ENCODE measurements around the gene GRB10.

GRB10 gene

DNA sequence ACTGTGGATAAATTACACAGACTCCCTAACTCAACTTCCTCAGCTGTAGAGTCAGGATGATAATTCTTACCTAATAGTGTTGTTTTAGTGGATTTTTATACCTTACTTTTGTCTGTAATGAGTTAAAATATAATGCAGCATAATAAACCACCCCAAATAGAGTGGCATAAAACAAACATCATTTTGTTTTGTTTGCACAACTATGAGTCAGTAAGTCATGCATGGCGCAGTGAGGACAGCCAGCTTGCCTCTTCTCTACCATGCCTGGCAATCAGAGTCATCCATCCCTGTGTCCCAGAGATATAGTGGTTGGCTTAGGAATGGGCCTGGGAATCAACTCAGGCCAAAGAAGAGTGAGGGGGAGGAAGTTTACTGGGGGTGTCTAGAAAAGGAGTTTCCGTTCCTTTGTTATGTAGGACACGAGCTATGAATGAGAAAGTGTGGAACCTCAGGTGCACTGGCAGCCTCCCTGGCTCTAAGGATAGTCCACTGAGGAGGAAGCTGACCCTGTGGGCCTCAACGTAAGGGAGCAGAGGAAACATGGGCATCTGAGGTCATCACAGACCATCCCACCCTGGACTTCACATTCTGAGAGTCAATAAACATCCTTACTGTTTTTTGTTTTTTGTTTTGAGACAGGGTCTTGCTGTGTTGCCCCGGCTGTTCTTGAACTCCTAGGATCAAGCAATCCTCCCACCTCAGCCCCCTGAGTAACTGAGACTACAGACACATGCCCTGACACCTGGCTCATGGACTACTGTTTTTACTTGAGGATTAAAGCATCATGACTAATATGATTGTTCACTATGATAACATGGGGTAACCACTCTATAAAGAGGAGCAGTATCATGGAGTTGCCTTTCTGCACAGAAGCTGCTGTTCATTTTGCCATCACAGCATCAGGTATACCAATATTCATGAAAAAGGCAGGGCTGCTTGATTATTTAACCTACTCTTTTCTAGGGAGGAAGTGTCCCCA, 21.0 kb upstream of the GRB10 start:
- DNase-seq (ENCODE audit: low read depth) = no peak

DNA sequence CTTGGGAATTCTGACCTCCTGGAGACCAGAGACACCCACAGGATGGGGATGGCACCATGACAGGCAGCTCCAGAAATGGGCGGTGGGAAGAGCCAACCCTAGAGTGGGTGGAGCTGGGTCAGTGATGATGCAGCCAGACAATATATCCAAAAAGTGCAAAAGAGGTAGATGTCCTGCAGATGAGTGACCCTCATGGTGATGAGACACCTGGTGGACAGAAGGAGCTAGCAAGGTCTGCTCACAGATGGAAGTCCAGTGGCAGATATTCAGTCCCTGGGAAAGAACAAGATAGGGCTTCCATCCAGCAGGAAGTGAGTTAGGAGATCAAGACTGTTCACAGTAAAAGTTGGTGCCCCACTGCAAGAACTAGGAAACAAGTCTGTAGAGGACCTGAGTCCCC, 19.2 kb upstream of the GRB10 start:
- DNase-seq (ENCODE audit: low read depth) = no peak

DNA sequence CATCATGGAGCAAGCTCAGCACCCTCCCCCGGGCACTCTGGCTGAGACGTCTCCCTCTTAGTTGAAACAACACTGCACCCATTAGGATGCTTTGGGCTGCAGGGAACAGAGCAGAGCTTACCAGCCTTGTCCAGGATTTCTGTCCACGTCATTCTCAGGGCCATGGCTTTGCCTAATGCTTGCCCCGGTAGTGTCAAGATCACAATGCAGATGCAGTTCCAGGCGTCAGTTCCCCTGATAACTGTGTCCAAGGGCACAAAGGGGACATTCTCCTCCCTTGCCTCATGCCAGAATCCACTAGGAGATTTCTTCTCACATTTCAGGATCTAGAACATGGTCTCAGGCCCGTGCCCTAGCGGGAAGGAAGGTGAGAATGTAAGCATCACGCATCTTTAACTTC, 17.2 kb upstream of the GRB10 start:
- DNase-seq (ENCODE audit: low read depth) = no peak

DNA sequence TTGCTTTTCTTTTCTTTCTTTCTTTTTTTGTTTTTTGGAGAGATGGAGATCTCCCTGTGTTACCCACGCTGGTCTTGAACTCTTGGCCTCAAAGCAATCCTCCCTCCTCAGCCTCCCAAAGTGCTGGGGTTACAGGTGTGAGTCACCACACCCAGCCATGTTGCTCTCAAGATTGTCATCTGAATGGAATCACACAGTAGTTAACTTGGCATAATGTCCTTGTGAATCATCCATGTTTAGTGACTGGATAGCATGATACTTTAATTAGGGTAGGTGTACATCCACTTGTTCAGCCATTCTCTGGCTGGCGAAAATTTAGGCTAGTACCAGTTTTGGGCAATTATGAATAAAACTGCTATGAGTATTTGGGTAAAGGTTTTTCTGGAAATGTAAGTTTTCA, 15.4 kb upstream of the GRB10 start:
- DNase-seq (ENCODE audit: low read depth) = no peak

DNA sequence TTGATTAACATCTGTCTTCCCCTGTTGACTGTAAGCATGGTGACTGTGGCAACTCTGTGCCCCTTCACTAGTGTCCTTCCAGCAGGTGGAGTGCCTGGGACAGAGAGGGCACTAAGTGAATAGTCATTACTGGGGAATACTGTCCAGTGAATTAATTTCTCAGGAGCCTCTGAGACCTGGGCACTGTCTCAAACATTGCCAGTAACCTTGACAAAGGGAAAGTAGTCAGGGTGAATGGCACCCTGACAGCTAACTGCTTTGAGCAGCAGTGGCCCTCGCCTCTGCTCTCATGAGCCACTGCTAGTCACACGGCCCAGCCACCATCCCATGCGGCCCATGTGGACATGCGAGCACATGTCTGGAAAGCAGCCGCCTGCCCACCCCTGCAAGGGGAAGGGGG, 13.1 kb upstream of the GRB10 start:
- DNase-seq (ENCODE audit: low read depth) = no peak

DNA sequence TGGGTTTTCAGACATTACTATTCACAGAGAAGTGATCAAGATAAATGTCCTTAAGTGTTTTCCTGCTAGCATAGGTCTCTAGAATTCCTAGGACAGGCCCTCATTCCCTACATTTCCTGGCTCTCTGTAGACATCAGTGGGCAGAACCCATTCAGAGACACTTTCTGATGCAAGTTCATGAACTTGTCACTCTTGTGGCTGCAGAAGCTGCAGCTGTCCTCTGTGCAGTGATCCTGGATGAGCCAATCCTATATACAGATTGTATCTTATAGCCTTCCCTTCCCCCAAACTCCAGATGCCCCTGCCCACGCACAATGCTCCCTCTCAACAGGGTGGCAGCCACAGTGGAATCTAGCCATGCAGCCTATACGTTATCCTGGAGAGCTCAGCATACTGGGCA, 12.6 kb upstream of the GRB10 start:
- DNase-seq (ENCODE audit: low read depth) = no peak

DNA sequence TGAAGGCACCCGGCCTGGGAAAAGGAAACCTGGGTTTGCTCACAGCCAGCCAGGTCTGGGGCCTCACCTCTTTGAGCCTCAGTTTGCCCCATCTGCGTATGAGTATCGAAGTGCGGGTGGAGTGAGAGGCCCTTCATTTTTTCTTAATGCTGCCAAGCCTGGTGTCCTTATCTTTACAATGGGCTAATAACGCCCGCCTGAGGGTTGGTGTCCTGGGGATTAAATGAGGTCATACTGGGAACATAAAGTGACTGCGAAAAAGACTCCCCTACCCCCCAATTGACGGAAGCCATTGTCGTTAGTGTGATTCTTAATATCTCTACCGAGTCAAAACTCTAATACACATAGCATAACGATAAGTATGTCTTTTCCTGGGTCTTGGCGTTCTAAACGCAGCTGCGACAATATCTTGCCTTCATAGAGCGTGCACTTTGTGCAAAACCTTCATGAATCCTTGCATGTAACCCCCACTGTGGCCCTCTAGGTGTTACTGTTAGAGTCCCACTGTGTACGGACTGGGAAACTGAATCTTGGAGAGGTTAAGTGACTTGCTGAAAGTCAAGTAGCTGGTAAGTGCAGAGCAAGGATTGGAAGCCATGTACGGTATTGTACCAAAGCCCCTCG, 11.4 kb upstream of the GRB10 start:
- no peak for DNase-seq (ENCODE audit: low read depth)

DNA sequence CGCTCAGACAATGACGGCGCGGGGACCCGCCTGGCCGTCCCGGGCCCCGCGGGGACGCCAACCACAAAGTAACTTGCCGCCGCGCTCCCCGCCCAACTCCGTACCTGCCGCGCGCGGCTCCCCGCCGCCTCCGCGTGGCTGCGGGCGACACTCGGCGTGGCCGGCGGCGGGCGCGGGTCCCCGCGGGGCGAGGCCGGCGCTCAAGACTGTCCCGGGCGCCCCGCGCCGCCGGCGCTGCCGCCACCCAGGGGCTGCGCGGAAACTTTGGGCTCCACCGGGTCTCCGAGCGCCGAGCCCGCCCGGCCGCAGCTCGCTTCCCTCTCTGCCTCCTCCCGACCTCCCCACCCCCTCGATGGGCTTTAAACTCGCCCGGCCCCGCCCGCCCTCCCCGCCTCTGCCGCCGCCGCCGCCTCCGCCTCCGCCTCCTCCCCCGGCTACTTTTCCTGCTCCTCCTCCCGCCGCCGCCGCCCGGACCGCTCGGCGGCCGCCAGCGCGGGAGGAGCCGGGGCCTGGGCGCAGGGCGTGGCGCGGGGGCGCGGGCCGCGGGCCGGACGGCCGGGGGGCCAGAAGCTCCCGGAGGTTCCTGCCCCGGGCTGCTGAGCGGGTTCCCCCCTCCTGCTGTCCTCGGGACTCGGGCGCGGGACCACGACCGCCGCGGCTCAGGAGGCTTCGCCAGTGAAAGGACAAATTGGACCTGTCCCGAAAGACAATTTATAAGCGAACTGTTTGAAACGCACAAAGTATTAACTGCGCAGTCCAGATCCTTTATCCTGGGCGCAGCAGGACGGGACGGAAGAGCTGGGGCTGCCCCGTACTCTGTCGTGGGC, 10.6 kb upstream of the GRB10 start:
- DNase-seq (ENCODE audit: low read depth) = peak; percentile 64

DNA sequence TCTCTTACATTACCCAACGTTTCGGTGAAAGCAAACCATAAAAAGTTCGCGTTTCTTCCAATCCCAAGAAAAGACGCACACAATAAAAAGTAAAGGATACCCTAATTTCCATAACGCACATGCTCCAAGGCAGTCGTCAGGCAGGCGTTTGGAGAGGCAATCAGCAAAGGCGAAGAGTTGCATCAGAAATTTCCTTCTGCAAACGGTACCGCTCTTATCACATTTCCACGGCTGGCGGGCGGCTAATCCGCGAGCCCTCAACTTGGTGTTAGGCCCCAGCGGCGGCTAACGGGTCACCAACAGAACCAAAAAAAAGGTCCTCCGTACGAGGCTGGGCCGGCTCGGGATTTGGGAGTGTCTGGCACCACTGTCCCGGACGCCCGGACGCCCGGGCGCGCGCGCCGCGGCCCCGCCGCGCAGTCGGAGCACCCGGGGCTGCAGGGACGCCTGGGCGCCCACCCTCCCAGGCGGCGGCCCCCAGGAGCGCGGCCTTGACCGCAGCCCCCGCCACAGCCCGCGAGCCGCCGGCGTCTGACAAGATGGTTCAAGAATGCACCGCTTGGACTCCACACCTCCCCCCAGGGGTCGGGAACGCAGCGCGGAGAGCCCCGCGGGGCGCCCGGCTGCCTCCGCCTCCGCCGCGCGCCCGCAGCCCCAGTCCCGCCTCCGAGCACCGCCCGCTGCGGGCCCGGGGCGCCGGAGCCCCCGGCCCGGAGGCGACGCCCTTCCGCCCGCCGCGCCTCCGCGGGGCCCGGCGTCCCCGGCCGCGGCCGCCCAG, 9.8 kb upstream of the GRB10 start:
- peak; percentile 75 for DNase-seq (ENCODE audit: low read depth)

DNA sequence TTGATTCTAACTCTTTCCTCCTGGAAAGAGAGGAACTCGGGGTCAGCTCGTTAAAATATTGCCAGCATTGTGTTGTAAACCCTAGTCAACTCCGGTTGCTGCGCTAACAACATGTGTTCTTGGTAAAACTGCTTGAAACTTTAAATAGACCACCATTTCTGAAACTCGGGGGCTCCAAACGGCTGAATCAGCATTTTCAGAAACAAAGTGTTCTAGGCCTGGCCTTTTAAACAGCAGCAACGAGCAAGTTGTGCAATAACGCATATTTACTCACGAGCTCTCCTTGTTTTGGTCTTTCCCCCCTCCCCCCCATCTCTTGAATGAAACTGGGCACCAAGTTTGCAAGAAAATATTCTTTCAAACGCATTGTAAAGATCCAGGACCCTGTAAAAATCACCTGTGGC, 9.2 kb upstream of the GRB10 start:
- DNase-seq (ENCODE audit: low read depth) = peak; percentile 76

DNA sequence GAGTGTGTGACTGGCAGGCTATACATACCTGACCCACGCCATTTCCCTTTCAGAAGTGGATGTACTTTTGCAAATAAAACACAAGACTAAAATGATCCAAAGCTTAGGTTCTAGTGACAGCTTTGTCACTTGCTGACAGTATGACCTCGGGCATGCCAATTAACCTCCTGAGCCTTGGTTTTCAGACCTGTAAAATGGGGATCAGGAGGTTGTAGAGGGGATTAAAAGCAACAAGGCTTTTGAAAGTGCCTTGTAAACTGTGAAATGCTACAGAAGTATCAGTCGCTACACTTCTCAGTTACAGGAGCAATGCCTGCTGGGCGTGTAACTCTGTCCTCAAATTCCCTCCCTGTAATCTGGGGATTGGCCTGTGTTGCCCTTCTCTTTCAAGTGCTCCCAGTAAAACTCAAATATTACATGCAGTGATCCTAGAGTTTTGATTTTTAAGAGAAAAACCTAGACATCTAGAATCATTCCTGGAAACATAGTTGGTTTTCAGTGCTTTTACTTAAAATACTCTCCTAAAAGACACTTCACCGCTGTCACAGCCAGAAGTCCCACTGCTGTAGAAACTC, 8.8 kb upstream of the GRB10 start:
- no peak for DNase-seq (ENCODE audit: low read depth)

DNA sequence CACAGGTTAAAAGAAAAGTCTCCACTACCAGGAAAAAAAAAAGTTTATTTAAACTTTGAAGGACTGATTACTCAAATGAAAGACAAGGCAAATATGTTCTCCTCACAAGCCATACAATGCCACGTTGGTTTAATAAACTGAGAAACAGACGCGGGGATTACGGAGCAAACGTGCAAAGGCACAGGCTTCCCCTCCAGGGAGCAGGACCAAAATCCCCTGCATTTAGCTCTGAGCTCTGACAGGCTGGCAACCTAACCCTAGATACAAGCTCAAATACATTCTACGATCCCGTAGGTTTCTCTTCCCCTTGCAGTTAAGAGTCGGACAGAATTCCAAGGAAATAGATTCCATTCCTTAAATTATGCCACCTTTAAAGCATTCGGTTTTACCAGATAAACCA, 7.7 kb upstream of the GRB10 start:
- DNase-seq (ENCODE audit: low read depth) = no peak

DNA sequence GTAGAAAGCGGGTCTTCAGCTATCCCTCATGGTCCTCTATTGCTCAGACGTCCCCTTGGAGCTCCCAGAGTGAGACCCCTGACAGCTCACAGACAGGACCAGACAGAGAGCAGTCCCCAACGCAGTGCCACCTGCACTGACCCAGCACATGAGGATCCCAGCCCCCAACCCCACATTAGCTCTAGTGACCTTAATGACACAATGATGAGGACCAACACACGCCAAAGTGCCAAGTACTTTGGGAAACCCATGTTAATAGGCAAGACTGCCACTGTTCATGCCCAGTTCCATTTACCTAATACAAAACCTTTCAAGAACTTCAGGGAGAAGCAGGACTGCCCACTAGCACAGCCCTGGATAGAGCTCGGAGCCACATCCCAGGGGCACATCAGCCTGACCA, 5.7 kb upstream of the GRB10 start:
- no peak for DNase-seq (ENCODE audit: low read depth)

DNA sequence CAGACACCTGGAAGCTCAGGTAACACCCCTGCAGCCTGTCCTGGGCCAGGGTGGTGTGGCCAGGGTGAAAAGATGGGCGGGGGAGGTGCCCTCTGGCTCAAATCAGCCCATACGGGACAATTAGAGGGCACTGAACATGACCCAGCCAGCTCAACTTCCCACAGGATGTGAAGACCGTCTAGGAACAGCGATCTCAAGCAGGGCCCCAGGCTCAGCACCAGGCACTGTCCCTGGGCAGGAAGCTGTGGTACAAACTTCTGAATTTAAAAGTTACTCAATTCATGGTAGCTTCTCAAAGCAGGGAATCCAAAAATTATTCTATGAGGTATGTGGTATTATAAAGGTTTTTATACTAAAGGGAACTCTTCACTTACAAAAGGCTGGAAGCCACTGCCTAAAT, 5.1 kb upstream of the GRB10 start:
- DNase-seq (ENCODE audit: low read depth) = no peak

DNA sequence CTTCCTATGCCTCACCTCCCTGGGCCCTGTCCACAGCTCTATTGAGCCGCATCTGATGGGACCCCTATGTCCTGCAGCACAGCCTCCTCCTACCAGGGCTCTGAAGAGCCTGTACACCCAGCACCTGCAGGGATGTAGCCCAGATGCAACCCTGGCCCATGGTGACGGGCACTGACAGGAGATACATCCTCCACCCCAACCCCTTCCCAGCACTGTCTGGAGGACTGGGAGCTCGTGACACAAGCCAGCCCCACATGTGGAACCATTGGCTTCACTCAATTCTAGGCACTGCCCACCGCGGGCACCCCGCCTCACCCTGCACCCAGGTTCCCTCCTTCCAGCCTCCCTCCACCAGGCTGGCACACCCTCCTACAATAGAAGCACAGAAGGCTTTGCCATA, 2.6 kb upstream of the GRB10 start:
- DNase-seq (ENCODE audit: low read depth) = no peak

DNA sequence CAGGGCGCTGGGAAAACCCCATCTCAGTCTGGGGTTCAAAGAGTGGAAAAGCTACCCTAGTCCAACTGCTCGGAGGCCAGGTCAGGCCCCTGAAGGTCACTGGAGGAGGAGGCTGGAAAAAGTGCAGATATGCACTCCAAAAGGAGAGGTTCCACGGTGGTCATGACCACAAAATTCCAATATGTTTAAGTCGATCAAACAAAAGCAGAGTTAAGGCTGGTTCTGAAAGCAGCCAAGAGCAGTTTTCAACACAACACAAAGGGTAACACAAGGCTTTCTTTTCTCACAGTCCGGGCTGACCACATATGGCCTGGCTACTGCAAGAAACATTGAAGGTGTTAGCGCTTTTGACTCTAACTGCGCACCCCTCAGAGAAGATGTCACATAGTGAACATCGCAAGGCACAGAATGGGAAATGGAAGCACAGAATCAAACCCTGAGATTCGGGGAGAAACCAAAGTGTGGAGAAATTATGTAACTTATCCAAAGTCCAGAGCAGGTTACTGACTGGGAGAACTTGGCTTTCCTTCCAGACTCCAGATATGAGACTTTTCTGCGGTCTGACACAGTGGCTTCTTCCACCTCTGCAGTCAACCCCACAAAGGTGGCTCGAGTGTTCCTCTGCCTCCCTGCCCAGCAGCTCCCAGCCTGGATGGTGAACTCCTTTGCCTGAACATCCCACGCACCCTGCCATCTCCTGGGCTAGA, 1.3 kb upstream of the GRB10 start:
- peak; percentile 45 for DNase-seq (ENCODE audit: low read depth)

DNA sequence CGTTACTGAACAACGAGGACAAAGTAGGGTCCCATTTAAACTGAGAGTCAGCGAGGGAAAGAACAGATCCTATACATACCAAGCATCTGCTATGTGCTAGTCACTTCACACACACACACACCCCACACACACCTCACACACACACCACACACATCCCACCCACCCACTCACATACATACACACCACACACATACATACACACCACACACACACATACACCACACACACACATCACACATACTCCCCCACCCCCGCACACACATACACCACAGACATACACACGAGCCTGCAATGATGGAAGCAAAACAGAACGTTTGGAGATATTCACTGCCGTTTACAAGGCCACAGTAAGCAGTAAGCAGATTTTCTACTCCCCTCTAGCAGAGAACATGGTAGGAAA, 607 bp upstream of the GRB10 start:
- DNase-seq (ENCODE audit: low read depth) = no peak

DNA sequence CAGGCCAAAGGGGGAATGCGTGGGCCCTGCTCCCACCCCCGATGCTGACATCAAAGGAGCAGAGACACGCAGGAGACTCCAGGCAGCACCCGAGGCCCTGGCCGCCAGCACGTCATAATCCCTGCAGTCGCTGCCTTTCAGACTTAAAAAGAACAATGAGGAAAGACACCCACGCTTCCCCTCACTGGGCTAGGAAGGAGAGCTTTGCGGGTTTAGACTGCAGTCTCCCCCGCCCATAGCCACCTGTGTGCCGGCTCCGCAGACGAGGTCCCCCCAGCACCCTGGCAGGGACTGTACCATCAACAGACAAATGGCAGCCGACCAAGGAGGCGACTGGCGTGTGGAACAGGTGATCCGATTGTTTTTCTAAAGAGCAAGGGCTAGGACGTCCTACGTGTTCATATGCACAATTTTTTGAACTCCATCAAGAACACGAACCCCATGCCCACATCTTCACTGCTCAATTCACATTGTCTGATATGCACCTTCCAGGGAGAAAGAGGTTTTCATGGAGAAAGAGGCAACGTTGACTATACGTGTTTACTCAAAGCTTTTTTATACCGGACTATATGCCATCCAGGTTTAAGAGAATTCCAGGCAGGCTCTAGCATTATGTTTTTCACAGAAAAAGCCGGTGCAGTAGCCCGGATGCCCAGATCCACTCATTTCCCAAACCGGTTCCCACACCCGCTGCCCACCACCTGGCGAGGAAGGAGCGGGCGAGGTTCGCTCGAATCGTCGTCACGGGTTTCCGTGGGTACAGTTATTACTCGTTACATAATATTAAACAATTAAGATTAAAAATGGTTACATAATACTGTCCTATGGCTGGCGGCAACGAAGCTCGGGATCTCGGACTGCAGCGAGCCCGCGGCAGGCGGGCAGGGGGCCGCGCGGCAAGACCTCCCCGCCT, 1.1 kb downstream of the GRB10 start:
- DNase-seq (ENCODE audit: low read depth) = no peak

DNA sequence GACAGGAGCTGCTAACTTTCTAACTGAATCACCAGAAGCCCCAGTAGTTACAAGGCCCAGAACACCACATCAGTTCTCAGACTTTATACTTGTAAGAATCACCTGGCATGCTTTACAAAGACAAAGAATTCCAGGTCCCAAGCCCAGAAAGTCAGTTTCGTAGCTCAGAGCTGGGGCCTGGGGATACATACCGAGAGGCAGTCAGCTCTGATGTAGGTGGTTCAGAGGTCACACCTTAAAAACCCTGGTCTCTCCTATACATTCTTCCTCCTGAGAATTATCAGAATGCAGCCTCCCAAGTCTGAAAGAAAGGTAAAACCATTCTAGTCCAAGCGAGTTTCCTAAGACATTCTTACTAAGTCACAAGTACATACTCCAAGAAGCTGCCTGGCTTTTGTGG, 2.3 kb downstream of the GRB10 start:
- no peak for DNase-seq (ENCODE audit: low read depth)

DNA sequence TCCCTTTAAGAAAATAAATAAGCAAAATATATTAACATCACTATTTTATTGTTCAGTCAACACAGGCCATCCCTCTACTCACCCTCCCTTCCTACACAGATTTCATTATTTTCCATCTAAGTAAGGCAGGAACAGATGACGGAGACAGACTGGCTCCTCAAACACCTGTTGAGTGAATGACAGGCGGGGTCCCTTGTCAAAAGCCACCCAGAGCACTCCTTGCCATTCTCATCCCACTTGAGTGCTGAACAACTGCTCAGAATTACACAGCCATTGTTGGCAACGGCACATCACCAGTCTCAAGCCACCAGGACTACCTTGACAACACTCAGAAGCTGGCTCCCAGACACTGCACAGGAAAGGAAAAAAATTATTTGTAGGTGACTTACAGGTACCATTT, 3.3 kb downstream of the GRB10 start:
- DNase-seq (ENCODE audit: low read depth) = no peak

Measured in iris pigment epithelial cell (primary cell).